ENCODE data around the gene CLCNKB.

DNA sequence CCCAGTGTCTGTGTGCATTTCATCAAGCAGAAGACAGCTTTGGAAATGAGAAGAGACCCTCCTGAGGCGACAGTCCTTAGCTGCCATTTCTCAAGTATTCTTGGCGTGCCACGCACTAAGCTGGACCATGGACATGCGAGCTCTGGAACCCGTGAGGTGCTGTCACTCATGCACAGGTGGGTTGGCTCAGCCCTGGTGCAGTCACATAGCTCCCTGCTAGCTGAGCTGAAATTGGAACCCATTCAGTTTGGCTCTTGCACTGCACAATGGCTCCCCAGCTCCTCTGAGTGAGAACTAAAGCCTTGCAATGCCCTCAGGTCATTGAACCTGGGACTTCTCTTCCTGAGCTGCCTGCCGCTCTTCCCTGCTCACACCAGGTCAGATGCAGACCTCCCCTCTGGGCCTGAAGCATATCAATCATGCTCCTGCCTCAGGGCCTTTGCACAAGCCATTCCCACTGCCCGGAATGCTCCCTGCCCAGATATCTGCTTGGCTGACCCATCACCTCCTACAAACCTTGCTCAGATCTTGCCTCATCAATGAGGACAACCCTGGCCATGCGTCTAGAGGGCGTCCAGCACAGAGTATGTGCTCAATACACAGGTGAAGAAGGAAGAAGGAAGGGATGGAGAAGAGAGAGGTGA, 45.8 kb upstream of the CLCNKB start:
- TF ChIP-seq POLR2A (IDR thresholded peaks at IDR 0.05; ENCODE audit: low read depth, low read length), result no peak
- no peak for TF ChIP-seq POLR2AphosphoS5 (IDR thresholded peaks at IDR 0.05; ENCODE audit: low read depth, low read length)

Measured in GM12892 (cell line).